ENCODE measurements around the gene CELF3. TPM values are rescaled to one million over a fixed set of nuclear protein-coding genes. Genes with fewer than 3 reads are reported as not detected.

CELF3 gene
- not detected in 5 replicates for total RNA-seq (2022; extraction: Qiagen RNA extraction; ENCODE audit: low read depth)

DNA sequence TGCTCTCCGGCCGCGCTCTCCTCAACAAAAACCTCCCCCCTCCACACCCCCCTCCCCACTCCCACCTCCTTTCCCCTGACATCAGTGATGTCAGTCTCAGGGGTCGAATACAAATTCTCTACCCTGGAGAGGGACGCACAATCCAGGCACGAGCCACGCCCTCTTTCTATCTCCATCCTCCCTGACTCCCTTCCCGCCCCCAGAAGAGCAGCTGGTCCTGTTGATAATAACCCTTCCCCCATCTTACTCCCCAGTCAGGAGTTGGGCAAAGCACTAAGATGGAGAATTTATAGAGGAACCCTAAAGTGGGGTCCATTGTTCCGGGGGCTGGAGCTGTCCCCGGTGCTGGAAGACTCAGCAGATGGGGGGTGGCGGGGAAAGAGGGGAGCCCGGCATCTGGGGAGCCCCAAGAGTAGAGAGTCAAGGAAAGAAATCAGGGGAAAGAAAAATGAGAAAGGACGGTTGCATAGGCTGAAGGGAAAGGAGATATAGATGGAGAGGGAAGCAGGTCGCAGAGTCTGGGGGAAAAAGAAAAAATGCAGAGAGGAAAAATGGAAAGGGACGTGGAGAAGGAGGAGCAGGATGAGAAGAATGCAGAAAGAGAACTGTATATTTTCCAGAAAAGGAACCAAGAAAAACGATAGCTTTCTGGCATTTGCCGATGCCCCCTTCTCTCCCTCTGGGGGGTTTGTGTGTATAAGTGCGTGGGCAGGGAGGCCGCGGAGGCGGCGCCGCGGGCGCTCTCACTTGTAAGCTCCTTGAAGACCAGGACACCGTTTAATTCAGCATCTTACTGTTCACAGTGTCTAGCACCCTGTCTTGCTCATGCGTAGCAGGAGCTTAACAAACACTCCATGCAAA lies at the start of gene CELF3:
TSS of gene CELF3 (minus strand) at position 33 of the 861 bp plus-strand sequence. CDS start 783 bp downstream, outside the sequence.

GRCh38 chr1:151762941-151763921 lies 46.6 kb upstream of the CELF3 start, which contains the start of gene MRPL9:
TSS of gene MRPL9 (minus strand) at chr1:151763496. CDS start at chr1:151763479, 17 bp downstream.

DNA sequence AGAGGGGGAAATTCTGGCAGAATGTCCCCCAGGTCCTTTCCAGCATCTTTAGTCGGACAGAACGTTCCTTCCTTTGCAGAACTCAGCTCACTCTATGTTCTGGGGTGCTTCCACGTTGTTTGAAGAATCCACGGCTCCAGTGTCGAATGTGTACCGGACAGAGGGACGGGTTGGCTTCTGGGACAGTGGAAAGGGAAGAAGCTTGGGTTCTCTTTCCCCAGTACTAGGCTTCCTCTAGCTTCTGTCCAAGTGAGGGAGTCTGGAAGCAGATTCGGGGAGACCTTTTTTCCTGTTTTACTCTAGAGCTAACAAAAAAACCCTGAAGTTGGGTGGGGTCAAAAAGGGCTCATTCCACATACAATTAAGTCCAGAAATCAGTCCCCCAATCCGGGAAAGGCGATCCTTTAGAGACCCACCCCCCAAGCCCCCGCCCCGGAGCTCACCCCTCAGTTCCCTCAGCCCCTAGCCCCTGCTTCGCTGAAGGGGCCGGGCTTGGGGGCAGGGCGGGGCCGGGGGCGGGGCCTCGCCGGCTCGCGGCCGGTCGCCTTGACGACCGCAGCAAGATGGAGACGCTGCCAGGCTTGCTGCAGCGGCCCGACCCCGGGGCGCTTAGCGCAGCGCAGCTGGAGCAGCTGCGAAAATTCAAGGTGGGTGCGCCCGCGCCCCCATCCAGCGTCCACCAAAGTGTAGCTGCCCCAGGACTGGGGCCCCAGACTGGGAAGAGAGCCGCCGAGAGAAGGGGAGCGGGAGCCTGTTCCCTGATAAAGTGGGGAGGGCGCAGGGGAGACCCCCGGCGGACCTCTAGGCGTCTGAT lies 4.6 kb upstream of the CELF3 start, which contains the start of gene RIIAD1:
TSS of gene RIIAD1 (plus strand) at position 549 of the 814 bp plus-strand sequence. CDS start at position 564, 15 bp downstream.

Other genes starting within 250 kb of the CELF3 start
- 1.6 to 2.9 TPM (median 2.0 TPM) in 5 replicates for gene CGN, start 205.4 kb downstream of the CELF3 start, total RNA-seq (2022; extraction: Qiagen RNA extraction; ENCODE audit: low read depth)
- gene TUFT1, start 176.5 kb downstream of the CELF3 start, total RNA-seq (2022; extraction: Qiagen RNA extraction; ENCODE audit: low read depth), result 10.1 to 12.4 TPM (median 10.6 TPM) in 5 replicates
- gene SNX27, start 104.8 kb downstream of the CELF3 start, total RNA-seq (2022; extraction: Qiagen RNA extraction; ENCODE audit: low read depth), result 7.4 to 9.1 TPM (median 7.7 TPM) in 5 replicates
- gene RIIAD1, start 4.7 kb upstream of the CELF3 start, total RNA-seq (2022; extraction: Qiagen RNA extraction; ENCODE audit: low read depth), result not detected in 5 replicates
- gene MRPL9, start 46.7 kb upstream of the CELF3 start, total RNA-seq (2022; extraction: Qiagen RNA extraction; ENCODE audit: low read depth), result 76.3 to 88.8 TPM (median 81.2 TPM) in 5 replicates
- 5.9 to 7.2 TPM (median 6.2 TPM) in 5 replicates for gene TDRKH, start 73.7 kb upstream of the CELF3 start, total RNA-seq (2022; extraction: Qiagen RNA extraction; ENCODE audit: low read depth)
- not detected in 5 replicates for gene LINGO4, start 88.6 kb upstream of the CELF3 start, total RNA-seq (2022; extraction: Qiagen RNA extraction; ENCODE audit: low read depth)
- 0.06 to 0.13 TPM (median 0.08 TPM) in 3 of 5 replicates, not detected in the others for gene RORC, start 115.0 kb upstream of the CELF3 start, total RNA-seq (2022; extraction: Qiagen RNA extraction; ENCODE audit: low read depth)
- not detected in 5 replicates for gene C2CD4D, start 123.0 kb upstream of the CELF3 start, total RNA-seq (2022; extraction: Qiagen RNA extraction; ENCODE audit: low read depth)
- not detected in 5 replicates for gene THEM5, start 136.9 kb upstream of the CELF3 start, total RNA-seq (2022; extraction: Qiagen RNA extraction; ENCODE audit: low read depth)
- gene THEM4, start 192.7 kb upstream of the CELF3 start, total RNA-seq (2022; extraction: Qiagen RNA extraction; ENCODE audit: low read depth), result 11.9 to 14.4 TPM (median 13.3 TPM) in 5 replicates